HepG2 (cell line): Measurements from ENCODE around the gene SOX9.

Experiments
- EZH2 ChIP-seq: conservative IDR thresholded peaks from 2 replicates; pipeline ENCODE4 v1.6.1; 2012; ENCODE audit warnings: mild to moderate bottlenecking, low read depth, low read length, moderate library complexity
- FOXK1 ChIP-seq: sonication (generic); formaldehyde crosslinking; IDR thresholded peaks from 2 replicates; pipeline ENCODE4 v1.4.0; 2020; ENCODE audit warnings: low read depth, missing genetic modification reagents, borderline replicate concordance
- PITX1 ChIP-seq: sonication (generic); formaldehyde crosslinking; IDR thresholded peaks from 2 replicates; pipeline ENCODE4 v1.5.1; 2020; ENCODE audit warnings: mild to moderate bottlenecking, missing genetic modification reagents
- POLR2A ChIP-seq, 2 experiments: IDR thresholded peaks; 2 replicates each; pipeline ENCODE4 v1.6.1; 2011; ENCODE audit warnings: low read depth in 2 of 2, low read length in 2 of 2, mild to moderate bottlenecking in 1 of 2, moderate library complexity in 1 of 2; ENCODE audit not compliant: insufficient read depth in 1 of 2
- ZNF3 ChIP-seq: IDR thresholded peaks from 2 replicates; pipeline ENCODE4 v1.7.0; 2017; ENCODE audit warnings: inconsistent platforms
- ZNF747 ChIP-seq: sonication (generic); formaldehyde crosslinking; IDR thresholded peaks from 2 replicates; pipeline ENCODE4 v1.8.1; 2023; ENCODE audit warnings: missing genetic modification reagents, mild to moderate bottlenecking, borderline replicate concordance
- TF ChIP-seq, protein P1 (sequence below): sonication (generic); formaldehyde crosslinking; IDR thresholded peaks from 2 replicates; pipeline ENCODE4 v1.5.0; 2020; ENCODE audit warnings: mild to moderate bottlenecking, missing genetic modification reagents, moderate library complexity

- no peak for TF ChIP-seq PITX1
- no peak for TF ChIP-seq EZH2
- TF ChIP-seq POLR2A (IDR thresholded peaks at IDR 0.05; ENCODE audit: insufficient read depth in 1 of 2, low read depth in 2 of 2, low read length in 2 of 2), result no peak; a peak in 2 of 4 replicates
- no peak for TF ChIP-seq ZNF3 (CRISPR knock-in tag)
- TF ChIP-seq, protein P1, sequence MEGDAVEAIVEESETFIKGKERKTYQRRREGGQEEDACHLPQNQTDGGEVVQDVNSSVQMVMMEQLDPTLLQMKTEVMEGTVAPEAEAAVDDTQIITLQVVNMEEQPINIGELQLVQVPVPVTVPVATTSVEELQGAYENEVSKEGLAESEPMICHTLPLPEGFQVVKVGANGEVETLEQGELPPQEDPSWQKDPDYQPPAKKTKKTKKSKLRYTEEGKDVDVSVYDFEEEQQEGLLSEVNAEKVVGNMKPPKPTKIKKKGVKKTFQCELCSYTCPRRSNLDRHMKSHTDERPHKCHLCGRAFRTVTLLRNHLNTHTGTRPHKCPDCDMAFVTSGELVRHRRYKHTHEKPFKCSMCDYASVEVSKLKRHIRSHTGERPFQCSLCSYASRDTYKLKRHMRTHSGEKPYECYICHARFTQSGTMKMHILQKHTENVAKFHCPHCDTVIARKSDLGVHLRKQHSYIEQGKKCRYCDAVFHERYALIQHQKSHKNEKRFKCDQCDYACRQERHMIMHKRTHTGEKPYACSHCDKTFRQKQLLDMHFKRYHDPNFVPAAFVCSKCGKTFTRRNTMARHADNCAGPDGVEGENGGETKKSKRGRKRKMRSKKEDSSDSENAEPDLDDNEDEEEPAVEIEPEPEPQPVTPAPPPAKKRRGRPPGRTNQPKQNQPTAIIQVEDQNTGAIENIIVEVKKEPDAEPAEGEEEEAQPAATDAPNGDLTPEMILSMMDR, result peak; percentile 48
- no peak for TF ChIP-seq ZNF747
- TF ChIP-seq FOXK1, result no peak
Observed at GRCh38 chr17:72121164-72122009, 567 bp downstream of the SOX9 start.
